PC-3 (cell line): ENCODE data around the gene MIS18A. TPM values are rescaled to one million over a fixed set of nuclear protein-coding genes. Genes with fewer than 3 reads are reported as not detected.
A peak's percentile ranks its signal among the peaks of the same experiment; 100 is the strongest.

Experiments used
- ATAC-seq: fragments of 200-7000 bp; cut with Tn5 transposase; 2 replicates; pipeline ENCODE4 v1.9.1; 2020; ENCODE audit warnings: mild to moderate bottlenecking, moderate library complexity
- BruUV-seq: library from RNA; stranded (reverse); fragments of 400-500 nt; replicated peaks from 2 replicates; lab custom pipeline; 2021; lab: Mats Ljungman, UMichigan
- CTCF ChIA-PET: fragments of 300-600 bp; sonication (Branson Sonifier 250); formaldehyde crosslinking; loops from one replicate; lab custom pipeline; 2022; ENCODE audit warnings: antibody characterized with exemption; lab: Charles Lee
- POLR2A ChIA-PET: fragments of 300-600 bp; sonication (Branson Sonifier 250); formaldehyde crosslinking; loops from one replicate; lab custom pipeline; 2022; ENCODE audit warnings: antibody characterized with exemption; ENCODE audit not compliant: unreplicated experiment; lab: Charles Lee
- DNase-seq: peaks from one replicate; pipeline ENCODE4 v3.0.0-alpha.2; 2015
- H2AFZ ChIP-seq: fragments of 300-600 bp; sonication (generic); 2 replicates; pipeline ENCODE4 v1.6.0; 2016; ENCODE audit warnings: antibody characterized with exemption, low read length
- H3F3A ChIP-seq: fragments of 300-600 bp; sonication (generic); one replicate; pipeline ENCODE4 v1.6.0; 2017; ENCODE audit warnings: antibody characterized with exemption, low read length, control low read depth, mild to moderate bottlenecking; ENCODE audit not compliant: unreplicated experiment
- H3K27ac ChIP-seq: fragments of 300-600 bp; sonication (generic); 2 replicates; pipeline ENCODE4 v1.5.1; 2016; ENCODE audit warnings: mild to moderate bottlenecking, low read length
- H3K27me3 ChIP-seq: fragments of 300-600 bp; sonication (generic); 2 replicates; pipeline ENCODE4 v1.6.1; 2016; ENCODE audit warnings: low read length, mixed read lengths
- H3K36me3 ChIP-seq: fragments of 300-600 bp; sonication (generic); 2 replicates; pipeline ENCODE4 v1.6.1; 2016; ENCODE audit warnings: low read depth, mixed run types, low read length, mixed read lengths
- H3K4me1 ChIP-seq: fragments of 300-600 bp; sonication (generic); 2 replicates; pipeline ENCODE4 v1.5.1; 2016; ENCODE audit warnings: low read length; ENCODE audit not compliant: insufficient read depth
- H3K4me2 ChIP-seq: fragments of 300-600 bp; sonication (generic); 2 replicates; pipeline ENCODE4 v1.6.0; 2016; ENCODE audit warnings: low read length
- H3K4me3 ChIP-seq: fragments of 300-600 bp; sonication (generic); 2 replicates; pipeline ENCODE4 v1.5.1; 2016; ENCODE audit warnings: mild to moderate bottlenecking, low read length, mixed read lengths
- H3K79me2 ChIP-seq: fragments of 300-600 bp; sonication (generic); 2 replicates; pipeline ENCODE4 v1.6.1; 2017; ENCODE audit warnings: low read length, mixed read lengths
- H3K9ac ChIP-seq: fragments of 300-600 bp; sonication (generic); 2 replicates; pipeline ENCODE4 v1.6.0; 2016; ENCODE audit warnings: mild to moderate bottlenecking, low read length
- H3K9me2 ChIP-seq: fragments of 300-600 bp; sonication (generic); replicated peaks from 2 replicates; pipeline ENCODE4 v1.6.1; 2016; ENCODE audit warnings: mixed run types, low read length, mixed read lengths
- H3K9me3 ChIP-seq: fragments of 300-600 bp; sonication (generic); 2 replicates; pipeline ENCODE4 v1.6.1; 2016; ENCODE audit warnings: low read length, mixed read lengths
- H4K20me1 ChIP-seq: fragments of 300-600 bp; sonication (generic); 2 replicates; pipeline ENCODE4 v1.6.1; 2016; ENCODE audit warnings: low read length, mixed read lengths
- EZH2 ChIP-seq: fragments of 300-600 bp; sonication (generic); IDR thresholded peaks from one replicate; pipeline ENCODE4 v1.6.1; 2017; ENCODE audit warnings: antibody characterized with exemption, mild to moderate bottlenecking, low read length; ENCODE audit not compliant: unreplicated experiment
- EZH2phosphoT487 ChIP-seq: fragments of 300-600 bp; sonication (generic); IDR thresholded peaks from 2 replicates; pipeline ENCODE4 v1.6.1; 2018; ENCODE audit warnings: mild to moderate bottlenecking, antibody characterized with exemption, low read length, borderline replicate concordance
- intact Hi-C: fragments of 100-400 bp; cut with micrococcal nuclease; formaldehyde crosslinking; loops from 2 replicates; pipeline ENCODE4 v1.9.0; 2023
- total RNA-seq: library from RNA; depleted of rRNA; stranded (reverse); fragments of >200 nt; gene quantifications from 2 replicates; pipeline ENCODE4 v1.2.3, GENCODE V29; 2014
- TF ChIP-seq, protein P1 (sequence below): fragments of 300-600 bp; sonication (generic); conservative IDR thresholded peaks from 2 replicates; pipeline ENCODE4 v1.5.1; 2017; ENCODE audit warnings: antibody characterized with exemption, low read depth, mild to moderate bottlenecking, low read length

Gene MIS18A
- total RNA-seq, 1 experiment from 2014 or later, result 42.0 TPM

DNA sequence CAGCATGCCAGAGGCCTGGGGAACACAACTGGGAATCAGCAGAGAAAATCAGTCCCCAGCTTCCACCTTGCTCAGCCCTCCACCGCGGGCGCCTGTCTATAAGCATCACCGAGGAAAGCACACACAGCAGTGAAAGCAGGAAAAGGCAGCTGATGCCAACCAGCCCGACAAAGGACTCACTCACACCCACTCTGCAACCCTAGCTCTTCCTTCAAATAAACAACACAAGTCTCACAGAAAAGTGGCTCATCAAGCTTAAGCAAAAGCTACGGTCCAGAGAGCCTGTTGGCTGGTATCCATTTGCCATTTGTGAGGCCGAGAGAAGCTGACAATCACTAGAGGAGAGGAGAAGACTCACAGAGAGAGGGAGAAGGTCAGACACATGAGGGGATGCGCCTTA, 46.9 kb upstream of the MIS18A start:
- intact Hi-C loops, result no loop called here
- CTCF ChIA-PET, result no interaction called here
- no peak for ATAC-seq

DNA sequence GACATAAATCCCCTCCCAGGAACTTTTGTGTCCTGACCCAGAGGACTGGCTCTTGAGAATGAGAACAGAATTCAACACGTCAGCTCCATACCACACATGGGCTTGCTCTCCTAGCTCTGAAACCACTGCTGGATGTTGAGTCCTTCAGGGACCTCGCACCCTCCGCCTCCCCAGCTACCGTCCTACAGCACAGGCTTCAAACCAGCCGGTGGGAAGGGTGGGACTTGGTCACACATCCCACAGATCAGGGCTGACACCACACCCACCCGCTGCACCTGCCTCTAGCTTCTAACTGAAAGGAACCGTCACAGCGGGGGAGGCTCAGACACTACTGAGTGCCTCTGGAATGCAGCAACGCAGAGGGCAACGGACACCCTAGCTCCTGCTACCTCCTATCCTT, 43.8 kb upstream of the MIS18A start:
- no peaks in the 10 kb centered on the region for H4K20me1 ChIP-seq
- POLR2A ChIA-PET, result no interaction called here
- TF ChIP-seq EZH2phosphoT487 (no peak), EZH2 (no peak)
- TF ChIP-seq, protein P1, sequence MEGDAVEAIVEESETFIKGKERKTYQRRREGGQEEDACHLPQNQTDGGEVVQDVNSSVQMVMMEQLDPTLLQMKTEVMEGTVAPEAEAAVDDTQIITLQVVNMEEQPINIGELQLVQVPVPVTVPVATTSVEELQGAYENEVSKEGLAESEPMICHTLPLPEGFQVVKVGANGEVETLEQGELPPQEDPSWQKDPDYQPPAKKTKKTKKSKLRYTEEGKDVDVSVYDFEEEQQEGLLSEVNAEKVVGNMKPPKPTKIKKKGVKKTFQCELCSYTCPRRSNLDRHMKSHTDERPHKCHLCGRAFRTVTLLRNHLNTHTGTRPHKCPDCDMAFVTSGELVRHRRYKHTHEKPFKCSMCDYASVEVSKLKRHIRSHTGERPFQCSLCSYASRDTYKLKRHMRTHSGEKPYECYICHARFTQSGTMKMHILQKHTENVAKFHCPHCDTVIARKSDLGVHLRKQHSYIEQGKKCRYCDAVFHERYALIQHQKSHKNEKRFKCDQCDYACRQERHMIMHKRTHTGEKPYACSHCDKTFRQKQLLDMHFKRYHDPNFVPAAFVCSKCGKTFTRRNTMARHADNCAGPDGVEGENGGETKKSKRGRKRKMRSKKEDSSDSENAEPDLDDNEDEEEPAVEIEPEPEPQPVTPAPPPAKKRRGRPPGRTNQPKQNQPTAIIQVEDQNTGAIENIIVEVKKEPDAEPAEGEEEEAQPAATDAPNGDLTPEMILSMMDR, result no peak
- no TSS peak for BruUV-seq
- CTCF ChIA-PET, result no interaction called here
- H3K79me2 ChIP-seq, result no peaks in the 10 kb centered on the region
- ATAC-seq (no peak), DNase-seq (no peak)
- no peaks in the 10 kb centered on the region for H3F3A ChIP-seq
- no peaks in the 10 kb centered on the region for H3K9me2 ChIP-seq
- no peak overlapping the region for H2AFZ ChIP-seq
- H3K4me1 ChIP-seq, result no peaks in the 10 kb centered on the region
- no peaks in the 10 kb centered on the region for H3K27me3 ChIP-seq
- H3K4me3 ChIP-seq, result no peak overlapping the region
- H3K4me2 ChIP-seq, result no peak overlapping the region
- peaks cover 89% of the 10 kb centered on the region for H3K36me3 ChIP-seq
- intact Hi-C loops, result no loop called here
- no peak overlapping the region for H3K9ac ChIP-seq
- H3K9me3 ChIP-seq, result no peaks in the 10 kb centered on the region
- no peak overlapping the region for H3K27ac ChIP-seq

More for the DNA sequence above, 46.9 kb upstream of the MIS18A start:
- H3K27me3 ChIP-seq, result no peaks in the 10 kb centered on the region
- POLR2A ChIA-PET, result no interaction called here
- no peaks in the 10 kb centered on the region for H4K20me1 ChIP-seq
- H2AFZ ChIP-seq, result no peak overlapping the region
- H3K27ac ChIP-seq, result no peak overlapping the region
- H3K4me1 ChIP-seq, result no peaks in the 10 kb centered on the region
- peaks cover 90% of the 10 kb centered on the region for H3K36me3 ChIP-seq
- H3K4me3 ChIP-seq, result no peak overlapping the region
- no peak overlapping the region for H3K9ac ChIP-seq
- no TSS peak for BruUV-seq
- no peaks in the 10 kb centered on the region for H3K9me3 ChIP-seq
- no peaks in the 10 kb centered on the region for H3K79me2 ChIP-seq
- no peak for TF ChIP-seq EZH2
- no peak for TF ChIP-seq EZH2phosphoT487
- TF ChIP-seq, protein P1, result no peak
- no peak overlapping the region for H3K4me2 ChIP-seq
- no peaks in the 10 kb centered on the region for H3F3A ChIP-seq
- H3K9me2 ChIP-seq, result no peaks in the 10 kb centered on the region
- no peak for DNase-seq

DNA sequence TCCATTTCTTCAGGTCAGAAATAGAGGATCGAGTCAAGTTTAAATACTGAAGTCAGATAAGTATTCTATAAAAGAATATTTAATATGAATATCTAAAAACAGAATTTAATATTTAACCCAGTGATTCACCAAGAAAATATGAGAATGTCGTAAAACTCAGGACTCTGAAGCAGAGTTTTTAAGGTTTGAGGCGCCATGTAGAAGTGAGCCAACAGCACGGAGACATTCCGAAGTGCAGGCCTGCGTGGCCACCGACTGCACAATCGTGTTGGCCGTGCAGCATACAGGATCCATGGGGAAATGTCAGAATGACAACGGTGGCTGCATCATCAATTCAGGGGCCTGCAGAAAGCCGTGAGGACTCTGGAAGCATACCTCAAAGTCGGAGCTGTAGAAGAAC, 43.3 kb upstream of the MIS18A start:
- H3K36me3 ChIP-seq, result peaks cover 92% of the 10 kb centered on the region
- ChIA-PET CTCF (no interaction called here), POLR2A (no interaction called here)
- no peak for TF ChIP-seq EZH2
- no peaks in the 10 kb centered on the region for H3K9me3 ChIP-seq
- no TSS peak for BruUV-seq
- no peaks in the 10 kb centered on the region for H3K27me3 ChIP-seq
- no peak overlapping the region for H3K9ac ChIP-seq
- H3K27ac ChIP-seq, result no peak overlapping the region
- no peaks in the 10 kb centered on the region for H4K20me1 ChIP-seq
- intact Hi-C loops, result no loop called here
- no peaks in the 10 kb centered on the region for H3K4me1 ChIP-seq
- no peaks in the 10 kb centered on the region for H3K79me2 ChIP-seq
- H3K4me2 ChIP-seq, result no peak overlapping the region
- no peak overlapping the region for H2AFZ ChIP-seq
- H3K9me2 ChIP-seq, result no peaks in the 10 kb centered on the region
- no peak overlapping the region for H3K4me3 ChIP-seq
- DNase-seq (peak; percentile 29), ATAC-seq (peak; percentile 75)
- no peaks in the 10 kb centered on the region for H3F3A ChIP-seq
